ENCODE data around the gene VGLL4. TPM values are rescaled to one million over a fixed set of nuclear protein-coding genes. Genes with fewer than 3 reads are reported as not detected.

Gene VGLL4, protein sequence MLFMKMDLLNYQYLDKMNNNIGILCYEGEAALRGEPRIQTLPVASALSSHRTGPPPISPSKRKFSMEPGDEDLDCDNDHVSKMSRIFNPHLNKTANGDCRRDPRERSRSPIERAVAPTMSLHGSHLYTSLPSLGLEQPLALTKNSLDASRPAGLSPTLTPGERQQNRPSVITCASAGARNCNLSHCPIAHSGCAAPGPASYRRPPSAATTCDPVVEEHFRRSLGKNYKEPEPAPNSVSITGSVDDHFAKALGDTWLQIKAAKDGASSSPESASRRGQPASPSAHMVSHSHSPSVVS
- total RNA-seq, result 138 TPM

DNA sequence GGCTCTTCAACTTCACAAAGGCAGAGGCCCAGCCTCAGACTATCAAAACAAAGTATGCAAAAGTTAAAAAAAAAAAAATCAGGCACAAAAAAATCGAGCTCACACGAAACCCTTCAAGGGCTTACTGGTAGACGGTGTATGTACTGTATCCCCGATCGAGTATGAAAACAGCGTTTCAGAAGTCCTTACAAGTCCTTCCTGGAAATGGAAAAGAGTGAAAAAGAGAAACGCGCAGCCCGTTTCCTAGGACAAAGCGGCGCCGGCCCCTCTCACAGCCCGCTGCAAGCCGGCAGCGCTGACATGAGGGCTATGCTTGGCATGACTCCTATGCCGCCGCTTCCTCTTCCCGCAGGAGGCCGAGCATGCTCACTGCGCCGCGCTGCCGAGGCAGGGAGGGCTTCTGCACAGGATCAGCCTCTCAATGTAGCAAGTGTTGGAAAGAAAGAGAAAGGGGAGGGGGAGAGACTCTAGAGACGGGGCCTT, at the start of gene VGLL4:
Gene VGLL4, minus strand, starts transcription at position 311 of the 483 bp plus-strand sequence. CDS start 397 bp downstream, outside the sequence.

Small RNA genes within 50 kb of the gene (small RNA-seq; reads per million reads assigned to genes)
- not detected for gene AC022001.1 (ENCODE audit: low replicate concordance)

Other genes with a start within 250 kb of the VGLL4 start
- 16.8 TPM for gene TAMM41, start 203.0 kb upstream of the VGLL4 start, total RNA-seq

Measured in metanephros (tissue), 2 donors.